ENCODE results near the gene AP5S1.

The AP5S1 gene

DNA sequence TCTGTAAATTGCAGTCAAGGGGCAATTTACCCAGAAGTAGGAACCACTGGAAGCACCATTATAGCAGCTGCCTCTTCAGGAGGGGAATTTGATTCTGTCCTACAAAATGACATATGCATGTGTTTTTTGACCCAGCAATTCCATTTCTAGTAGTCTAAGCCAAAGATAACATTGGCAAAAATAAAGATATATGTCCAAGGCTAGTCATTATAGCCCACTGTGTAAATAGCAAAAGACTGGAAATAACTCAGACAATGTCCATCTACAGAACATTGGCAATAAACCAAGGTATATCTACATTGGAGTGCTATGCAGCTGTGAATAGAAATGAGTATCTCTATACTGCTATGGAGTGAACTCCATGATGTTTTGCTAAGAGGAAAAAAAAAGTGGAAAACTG is 56.3 kb downstream of the AP5S1 start:
- no peak for DNase-seq (ENCODE audit: low read depth in 2 of 2)

Data from stimulated activated CD4-positive, alpha-beta T cell treated with anti-CD3 and anti-CD28 coated beads, Interleukin-1b, Interleukin-23, amount 100 ng/mL, for 1 hour (primary cell).